GM23248 (cell line): ENCODE measurements around the gene ZNF26.

Source experiments
- EZH2 ChIP-seq: fragments of 200-600 bp; sonication (generic); IDR thresholded peaks from 2 replicates; pipeline ENCODE4 v1.6.1; 2018; ENCODE audit warnings: antibody characterized with exemption, mild to moderate bottlenecking; ENCODE audit not compliant: insufficient read depth, poor library complexity, severe bottlenecking
- EZH2phosphoT487 ChIP-seq: fragments of 200-600 bp; sonication (generic); IDR thresholded peaks from 2 replicates; pipeline ENCODE4 v1.6.1; 2018; ENCODE audit warnings: antibody characterized with exemption, moderate library complexity, mild to moderate bottlenecking, low read depth; ENCODE audit not compliant: insufficient read depth

GRCh38 chr12:132945806-132946205 lies 40.4 kb upstream of the ZNF26 start:
- TF ChIP-seq EZH2 = no peak
- no peak for TF ChIP-seq EZH2phosphoT487
